Stimulated activated CD4-positive, alpha-beta T cell treated with anti-CD3 and anti-CD28 coated beads, Interleukin-2, amount 100 ng/mL, for 24 hours (primary cell): ENCODE results near the gene IL20.

Experiments used
- DNase-seq, 2 donors: peaks; one replicate each; pipeline ENCODE4 v3.0.0-alpha.2; 2020

Gene IL20

GRCh38 chr1:206864939-206865671 lies at the start of gene IL20:
TSS of gene IL20 (plus strand) at chr1:206865623. CDS start at chr1:206865853, 230 bp downstream.
- DNase-seq = peak; percentile 91 to 94

- DNase-seq = peak in 1 of 2 donors; percentile 41
These were observed 48.8 kb upstream of the IL20 start for GRCh38 chr1:206816390-206817287.

GRCh38 chr1:206821493-206821892 lies 43.9 kb upstream of the IL20 start:
- DNase-seq = no peak

- no peak for DNase-seq
These were observed 41.7 kb upstream of the IL20 start for GRCh38 chr1:206823727-206824126.

- DNase-seq = no peak
These were observed 41.1 kb upstream of the IL20 start for GRCh38 chr1:206824331-206824730.

- DNase-seq = no peak
These were observed 39.0 kb upstream of the IL20 start for GRCh38 chr1:206826394-206826793.

- DNase-seq = no peak
These were observed 37.4 kb upstream of the IL20 start for GRCh38 chr1:206828061-206828460.

GRCh38 chr1:206828765-206829164 lies 36.7 kb upstream of the IL20 start:
- no peak for DNase-seq

GRCh38 chr1:206829282-206829681 lies 36.1 kb upstream of the IL20 start:
- DNase-seq = no peak

GRCh38 chr1:206829875-206830274 lies 35.5 kb upstream of the IL20 start:
- no peak for DNase-seq

GRCh38 chr1:206831650-206832049 lies 33.8 kb upstream of the IL20 start:
- DNase-seq = no peak

GRCh38 chr1:206832352-206832880 lies 33.0 kb upstream of the IL20 start:
- DNase-seq = no peak

GRCh38 chr1:206833106-206833680 lies 32.2 kb upstream of the IL20 start:
- no peak for DNase-seq

- no peak for DNase-seq
These were observed 31.6 kb upstream of the IL20 start for GRCh38 chr1:206833801-206834200.

- DNase-seq = no peak
These were observed 31.2 kb upstream of the IL20 start for GRCh38 chr1:206834217-206834616.

- DNase-seq = no peak
These were observed 30.7 kb upstream of the IL20 start for GRCh38 chr1:206834711-206835110.

- no peak for DNase-seq
These were observed 30.2 kb upstream of the IL20 start for GRCh38 chr1:206835186-206835585.

GRCh38 chr1:206836111-206836510 lies 29.3 kb upstream of the IL20 start:
- DNase-seq = no peak

GRCh38 chr1:206839006-206839560 lies 26.3 kb upstream of the IL20 start:
- no peak for DNase-seq

- no peak for DNase-seq
These were observed 25.6 kb upstream of the IL20 start for GRCh38 chr1:206839857-206840256.

GRCh38 chr1:206841609-206842323 lies 23.7 kb upstream of the IL20 start:
- DNase-seq = no peak

GRCh38 chr1:206842854-206843253 lies 22.6 kb upstream of the IL20 start:
- DNase-seq = no peak
